Fibroblast of skin of back (primary cell): Measurements from ENCODE around the gene G0S2. TPM values are rescaled to one million over a fixed set of nuclear protein-coding genes. Genes with fewer than 3 reads are reported as not detected.

Source experiments
- DNase-seq: peaks from one replicate; pipeline ENCODE4 v3.0.0-alpha.2; 2013
- polyA plus RNA-seq, 2 experiments: library from polyadenylated mRNA; unstranded; fragments of 120-200 nt; gene quantifications; one replicate each; pipeline ENCODE4 v1.2.1, GENCODE V29; 2013; ENCODE audit not compliant: insufficient read length in 2 of 2

Gene G0S2, protein sequence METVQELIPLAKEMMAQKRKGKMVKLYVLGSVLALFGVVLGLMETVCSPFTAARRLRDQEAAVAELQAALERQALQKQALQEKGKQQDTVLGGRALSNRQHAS
- polyA plus RNA-seq (2013, experiment 1 of 2; ENCODE audit: insufficient read length), result 0.47 TPM
- polyA plus RNA-seq (2013, experiment 2 of 2; ENCODE audit: insufficient read length), result 0.40 TPM

DNA sequence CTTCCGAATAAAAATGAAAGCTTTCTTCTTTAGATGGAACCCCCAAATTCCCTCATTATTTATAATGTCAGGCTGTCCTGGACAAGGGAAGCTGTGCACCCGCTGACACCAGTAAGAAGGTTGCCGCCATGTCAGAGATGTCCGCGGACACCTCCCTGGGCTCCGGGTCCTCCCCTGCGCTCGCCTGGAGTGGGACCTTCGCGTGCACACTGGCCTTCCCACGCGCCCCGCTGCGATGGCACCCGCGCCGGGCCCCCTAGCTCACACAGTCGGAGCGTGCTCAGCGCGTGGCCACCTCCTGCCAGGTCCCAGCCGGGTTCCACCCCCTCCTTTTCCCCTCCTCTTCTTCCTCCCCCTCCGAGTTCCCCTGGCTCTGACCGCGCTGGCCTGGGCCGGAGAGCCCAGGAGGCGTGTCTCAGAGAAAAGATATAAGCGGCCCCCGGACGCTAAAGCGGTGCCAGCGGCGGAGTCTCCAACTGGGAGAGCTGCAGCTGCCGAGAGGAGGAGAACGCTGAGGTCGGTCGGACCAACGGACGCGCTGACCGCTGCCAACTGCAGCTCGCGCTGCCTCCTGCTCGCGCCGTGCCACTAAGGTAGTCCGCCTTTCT lies at the start of gene G0S2:
Gene G0S2 (plus strand): TSS at position 456 of the 608 bp plus-strand sequence. CDS start 273 bp downstream, outside the sequence.
- DNase-seq, result peak; percentile 37

DNA sequence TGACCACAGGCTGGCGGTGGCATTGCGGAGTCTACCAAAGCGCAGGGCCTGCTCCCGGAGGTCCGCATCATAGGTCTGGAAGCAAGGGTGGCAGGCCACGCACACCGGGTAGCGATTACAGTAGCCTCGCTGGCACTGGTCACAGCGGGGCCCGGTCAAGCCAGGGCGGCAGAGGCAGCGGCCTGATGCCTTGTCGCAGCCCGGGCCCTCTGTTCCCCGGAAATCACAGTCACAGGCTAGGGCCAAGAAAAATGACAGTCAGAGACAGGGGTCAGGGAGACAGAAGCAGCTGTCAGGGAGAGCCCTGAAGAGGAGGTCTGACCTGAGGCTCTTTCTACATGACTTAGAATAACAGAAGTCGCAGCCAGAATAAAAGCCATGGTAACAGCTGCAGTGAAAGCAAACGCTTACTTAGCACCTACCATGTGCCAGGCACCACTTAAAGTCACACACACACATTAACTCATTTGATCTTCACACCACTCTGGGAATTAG lies 49.4 kb upstream of the G0S2 start:
- no peak for DNase-seq

- DNase-seq, result no peak
Measured at GRCh38 chr1:209626346-209627026, 48.7 kb upstream of the G0S2 start.

- DNase-seq, result no peak
Measured at GRCh38 chr1:209627027-209627731, 48.0 kb upstream of the G0S2 start.

- peak; percentile 66 for DNase-seq
Measured at GRCh38 chr1:209627732-209628196, 47.4 kb upstream of the G0S2 start.

- no peak for DNase-seq
Measured at GRCh38 chr1:209628618-209629299, 46.5 kb upstream of the G0S2 start.

- DNase-seq, result no peak
Measured at GRCh38 chr1:209629621-209630382, 45.4 kb upstream of the G0S2 start.

- DNase-seq, result no peak
Measured at GRCh38 chr1:209630383-209631225, 44.6 kb upstream of the G0S2 start.

- DNase-seq, result peak; percentile 67
Measured at GRCh38 chr1:209633335-209633997, 41.7 kb upstream of the G0S2 start.

- DNase-seq, result no peak
Measured at GRCh38 chr1:209634005-209634737, 41.0 kb upstream of the G0S2 start.

GRCh38 chr1:209635850-209636249 lies 39.4 kb upstream of the G0S2 start:
- no peak for DNase-seq

DNA sequence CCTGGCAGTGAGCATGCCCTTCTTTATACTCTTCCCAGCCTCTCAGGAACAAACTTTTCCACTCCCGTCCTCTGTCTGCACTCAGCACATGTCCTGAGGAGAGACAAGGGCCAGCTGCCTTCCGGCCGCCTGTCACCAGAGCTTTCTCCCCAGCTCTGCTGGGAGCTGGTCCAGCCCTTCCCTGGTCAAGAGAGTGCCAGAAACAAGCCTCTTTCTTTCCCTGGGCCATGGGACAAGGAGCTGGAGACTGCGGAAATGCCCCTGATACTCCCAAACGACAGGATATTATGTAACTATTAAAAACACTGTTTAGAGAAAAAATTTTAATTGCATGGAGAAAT lies 33.4 kb upstream of the G0S2 start:
- no peak for DNase-seq

DNA sequence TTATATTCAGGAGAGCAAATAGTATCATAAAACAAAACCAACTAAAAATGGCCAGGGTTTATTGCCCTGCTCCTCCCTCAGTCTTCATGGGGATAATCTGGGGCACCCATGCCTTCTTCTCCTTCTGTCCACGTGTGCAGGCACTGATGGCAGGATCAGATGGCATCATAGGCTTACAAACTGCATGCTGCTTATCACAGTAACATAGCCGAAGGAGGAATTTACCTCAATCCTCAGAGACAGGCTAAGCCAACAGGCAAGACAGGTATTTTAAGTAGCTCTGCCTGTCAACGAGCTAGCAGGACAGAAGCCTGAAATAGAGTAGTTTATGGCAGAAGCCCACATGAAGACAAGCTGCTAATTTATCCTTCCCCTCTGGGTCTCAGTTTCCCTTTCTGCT lies 32.4 kb upstream of the G0S2 start:
- DNase-seq, result no peak

GRCh38 chr1:209643285-209644020 lies 31.8 kb upstream of the G0S2 start:
- DNase-seq, result peak; percentile 18

DNA sequence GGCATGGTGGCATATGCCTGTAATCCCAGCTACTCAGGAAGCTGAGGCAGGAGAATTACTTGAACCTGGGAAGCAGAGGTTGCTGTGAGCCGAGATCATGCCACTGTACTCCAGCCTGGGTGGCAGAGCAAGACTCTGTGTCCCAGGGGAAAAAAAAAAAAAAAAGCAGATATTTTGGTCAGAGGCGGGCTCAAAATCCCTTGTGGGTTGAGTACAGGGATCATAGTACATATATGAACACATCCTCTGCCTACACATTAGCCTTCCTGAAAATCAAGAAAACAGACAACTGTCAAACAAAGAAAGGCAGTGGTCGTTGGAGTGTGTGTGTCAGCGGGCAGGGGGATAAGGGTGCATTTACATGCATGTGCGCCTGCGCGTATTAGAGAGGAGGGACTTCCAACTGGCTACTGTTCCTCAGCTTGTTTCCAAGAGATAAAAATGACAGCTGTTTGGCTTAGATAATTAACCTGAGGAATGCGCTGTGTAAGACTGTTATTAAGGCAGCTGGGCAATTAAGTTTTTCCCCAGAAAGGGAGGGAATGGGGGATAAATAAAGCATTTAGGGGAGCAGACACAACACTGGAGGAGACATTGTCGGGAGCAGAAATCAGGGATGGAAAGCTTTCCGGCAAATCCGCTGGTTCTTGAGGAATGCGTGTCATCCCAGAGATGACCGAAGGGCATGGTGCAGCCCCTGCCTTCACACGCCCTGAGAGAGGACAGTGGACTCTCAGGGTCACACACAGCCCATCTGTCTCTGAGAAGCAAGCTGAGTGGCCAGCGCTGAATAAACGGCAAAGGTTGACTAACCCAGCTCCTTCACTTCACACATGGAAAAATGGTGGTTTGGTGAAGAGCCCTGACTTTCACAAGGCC lies 29.4 kb upstream of the G0S2 start:
- DNase-seq, result no peak

GRCh38 chr1:209646558-209646957 lies 28.7 kb upstream of the G0S2 start:
- DNase-seq, result peak; percentile 59

- no peak for DNase-seq
Measured at GRCh38 chr1:209647156-209647555, 28.1 kb upstream of the G0S2 start.

DNA sequence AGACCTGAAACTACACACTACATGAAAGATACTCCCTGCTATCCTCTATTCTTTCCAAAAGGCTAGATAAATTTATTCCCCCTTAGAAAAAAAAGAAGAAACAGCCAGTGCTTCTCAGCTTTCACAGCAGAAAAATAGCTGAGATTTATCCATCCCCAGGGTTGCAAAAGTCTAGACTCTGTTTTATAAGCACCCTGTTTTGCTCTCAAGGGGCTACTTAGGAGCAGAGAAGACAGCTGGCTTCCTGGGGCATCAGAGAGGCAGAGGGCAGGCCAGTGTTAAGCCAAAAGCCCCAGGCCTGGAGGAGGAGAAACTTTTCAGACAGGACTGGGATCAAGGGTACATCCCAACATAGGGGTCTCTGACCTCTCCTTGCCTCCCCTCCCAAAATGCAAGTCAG lies 26.9 kb upstream of the G0S2 start:
- DNase-seq, result no peak
